ENCODE measurements around the gene HAPLN1.
A peak's percentile ranks its signal among the peaks of the same experiment; 100 is the strongest.
"Not testable (repeated sequence)": the region's sequence is repeated elsewhere in the genome, so short reads cannot be mapped to it uniquely, and the experiment has no call there.

The HAPLN1 gene

DNA sequence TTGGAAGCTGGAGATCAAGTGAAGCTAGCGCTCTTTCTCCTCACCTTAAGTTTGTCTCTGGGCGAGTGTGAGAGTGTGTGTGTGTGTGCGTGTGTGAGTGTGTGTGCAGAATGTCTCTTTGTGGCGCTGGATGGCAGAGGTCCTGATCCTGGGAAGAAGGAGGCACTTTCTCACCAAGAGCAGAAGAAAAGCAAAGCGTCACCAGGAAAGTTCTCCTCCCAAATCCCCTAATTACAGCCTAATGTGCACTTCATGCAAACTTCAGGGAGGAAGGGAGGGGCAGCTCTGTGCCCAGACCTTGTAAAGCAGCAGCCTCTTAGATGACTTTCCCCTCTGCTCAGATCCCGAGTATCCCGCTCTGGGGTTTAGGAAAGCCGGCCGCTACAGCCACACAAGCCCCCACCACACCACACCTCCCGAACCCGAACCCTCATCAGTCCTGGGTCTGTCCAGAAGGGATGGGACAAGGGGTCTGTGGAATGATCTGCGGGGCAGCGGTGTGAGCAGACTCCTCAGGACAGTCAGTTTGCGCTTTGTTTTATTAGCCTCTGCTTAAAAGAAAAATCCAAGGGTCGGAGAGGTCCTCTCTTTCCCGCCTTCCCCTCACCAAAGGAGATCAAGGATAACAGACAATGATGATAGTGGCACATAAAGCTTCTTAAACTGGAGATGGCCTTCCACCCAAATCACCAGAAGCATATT is at the start of gene HAPLN1:
HAPLN1 (minus strand) TSS at position 20 of the 702 bp plus-strand sequence. CDS start 47,332 bp downstream, outside the sequence.
- DNase-seq (ENCODE audit: low spot score): no peak

DNA sequence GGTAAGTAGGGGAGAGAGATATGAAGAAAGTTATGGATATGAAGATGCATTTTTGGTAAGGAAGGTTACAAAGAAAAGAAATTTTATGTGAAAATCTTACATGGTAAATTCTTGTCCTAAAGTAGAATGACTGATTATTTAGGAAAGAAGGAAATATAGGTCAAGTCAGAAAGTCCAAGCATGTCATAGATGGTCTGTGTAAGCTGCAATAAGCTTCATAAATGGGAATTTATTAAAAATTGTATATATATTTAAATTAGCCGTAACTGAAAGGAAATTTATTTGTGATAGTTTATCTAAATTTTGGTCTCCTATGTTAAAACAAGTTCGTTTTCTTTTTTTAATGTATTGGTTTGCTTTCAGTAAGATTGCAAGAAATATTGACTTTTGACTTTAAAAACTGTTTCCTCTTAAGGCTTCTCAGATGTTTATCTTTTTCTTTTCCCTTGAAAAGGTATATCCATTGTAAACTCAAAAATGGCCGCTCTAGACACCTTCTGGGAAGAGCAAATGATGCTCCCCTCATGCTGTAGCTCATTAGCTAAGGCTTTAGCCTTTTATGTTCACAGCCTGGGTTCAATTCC is 46.8 kb upstream of the HAPLN1 start:
- no peak for DNase-seq (ENCODE audit: low spot score)

DNA sequence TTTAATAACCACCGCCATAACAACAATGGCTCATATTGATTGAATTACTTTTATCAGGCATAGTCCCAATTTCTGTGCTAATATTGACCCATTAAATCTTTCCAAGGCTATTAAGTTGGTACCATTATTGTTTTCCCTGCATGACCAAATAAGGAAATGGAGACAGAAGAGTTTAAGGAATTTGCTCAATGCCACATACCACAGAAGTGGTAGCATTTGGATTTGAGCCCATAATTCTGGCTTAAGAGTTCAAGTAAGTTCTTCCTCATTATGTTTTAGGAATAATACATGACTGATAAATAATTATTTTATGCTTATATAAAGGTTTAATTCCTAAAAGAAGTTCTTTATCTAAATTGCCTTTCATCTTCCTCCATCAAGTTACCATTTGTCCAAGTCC is 43.4 kb upstream of the HAPLN1 start:
- no peak for DNase-seq (ENCODE audit: low spot score)

DNA sequence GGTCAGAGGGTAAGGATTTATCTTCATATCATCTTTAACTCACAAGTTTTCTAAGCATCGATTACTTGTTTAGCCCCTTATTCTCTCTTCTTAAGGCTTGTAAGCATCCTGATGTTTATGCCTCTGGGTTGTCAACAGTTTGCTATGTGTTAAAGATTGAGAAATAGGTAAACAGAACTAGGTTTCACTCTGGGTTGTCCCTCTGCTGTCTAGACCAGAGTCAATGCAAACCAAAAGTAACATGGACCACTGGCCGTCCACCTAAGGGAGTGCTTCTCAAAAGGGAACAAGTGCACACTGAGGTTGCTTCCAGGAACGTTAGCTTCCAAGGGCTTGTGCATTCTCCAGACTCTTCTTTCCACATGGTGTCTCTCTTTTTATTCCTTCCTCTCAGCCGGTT is 39.9 kb upstream of the HAPLN1 start:
- DNase-seq (ENCODE audit: low spot score): no peak

DNA sequence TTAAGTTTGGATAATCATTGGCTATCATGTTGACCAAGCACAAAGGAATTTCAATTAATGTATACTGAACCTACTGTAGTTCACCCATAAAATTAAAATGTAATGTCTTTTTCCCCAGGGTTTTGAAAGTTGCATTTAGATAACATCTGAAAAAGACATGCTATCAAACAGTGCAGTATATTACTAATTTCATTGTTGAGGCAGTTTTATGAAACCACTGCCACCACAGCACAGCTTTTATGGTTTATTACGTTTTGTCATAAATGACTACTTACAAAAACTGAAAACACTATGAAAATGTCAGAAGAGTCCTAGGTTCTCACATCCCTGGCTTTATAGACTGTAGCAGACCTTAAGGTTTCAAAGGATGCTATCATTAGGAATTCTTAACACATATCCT is 32.0 kb upstream of the HAPLN1 start:
- DNase-seq (ENCODE audit: low spot score): no peak

DNA sequence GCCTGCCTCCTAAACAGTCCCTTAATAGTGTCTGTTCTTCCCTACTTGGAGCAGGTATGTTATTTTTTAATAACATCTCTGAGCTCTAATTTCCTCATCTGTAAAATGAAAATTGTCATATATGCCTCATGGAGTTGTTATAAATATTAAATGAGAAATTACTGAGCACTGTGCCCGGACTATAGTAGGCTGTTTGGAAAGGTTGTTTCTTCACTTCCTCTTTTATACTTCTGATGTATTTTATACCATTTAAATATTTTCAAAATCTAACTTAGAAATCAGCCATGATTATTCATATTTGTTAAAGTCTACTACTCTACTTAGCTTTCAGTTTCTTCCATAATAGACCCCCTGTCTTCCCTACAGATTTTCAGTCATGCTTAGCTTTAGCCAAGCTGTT is 30.5 kb upstream of the HAPLN1 start:
- no peak for DNase-seq (ENCODE audit: low spot score)

DNA sequence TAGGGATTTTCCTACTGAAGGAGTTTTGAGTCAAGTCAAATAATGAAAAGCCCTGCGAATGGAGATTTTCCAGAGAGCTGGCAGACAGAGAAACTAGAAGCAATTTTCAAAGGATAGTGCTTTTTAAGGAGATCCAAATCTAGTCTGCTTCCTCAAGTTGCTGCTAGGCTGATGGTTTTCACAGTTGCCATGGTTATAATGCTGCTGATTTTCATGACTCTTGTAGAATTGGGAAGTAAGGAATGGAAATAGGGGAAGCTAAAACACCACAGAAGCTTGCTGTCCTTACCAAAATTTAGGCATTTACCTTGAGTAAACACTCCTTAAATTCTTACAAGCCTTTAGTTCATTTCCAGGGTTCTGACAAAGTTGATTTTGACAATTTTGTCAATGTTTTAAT is 30.1 kb upstream of the HAPLN1 start:
- no peak for DNase-seq (ENCODE audit: low spot score)

DNA sequence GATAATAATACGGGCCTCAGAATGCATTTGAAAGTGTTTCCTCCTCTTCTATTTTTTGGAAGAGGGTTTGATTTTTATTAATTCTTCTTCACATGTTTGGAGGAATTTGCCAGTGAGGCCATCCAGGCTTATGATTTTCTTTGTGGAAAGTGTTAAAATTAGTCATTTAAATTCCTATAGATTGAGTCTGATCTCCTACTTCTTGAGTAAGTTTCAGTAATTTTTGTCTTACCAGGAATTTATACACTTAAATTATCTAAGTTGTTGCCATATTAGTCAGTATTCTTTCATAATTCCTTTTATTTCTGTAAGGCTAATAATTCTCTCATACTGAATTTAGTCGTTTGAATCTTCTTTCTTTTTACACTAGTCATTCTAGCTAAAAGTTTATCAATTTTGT is 25.2 kb upstream of the HAPLN1 start:
- no peak for DNase-seq (ENCODE audit: low spot score)

DNA sequence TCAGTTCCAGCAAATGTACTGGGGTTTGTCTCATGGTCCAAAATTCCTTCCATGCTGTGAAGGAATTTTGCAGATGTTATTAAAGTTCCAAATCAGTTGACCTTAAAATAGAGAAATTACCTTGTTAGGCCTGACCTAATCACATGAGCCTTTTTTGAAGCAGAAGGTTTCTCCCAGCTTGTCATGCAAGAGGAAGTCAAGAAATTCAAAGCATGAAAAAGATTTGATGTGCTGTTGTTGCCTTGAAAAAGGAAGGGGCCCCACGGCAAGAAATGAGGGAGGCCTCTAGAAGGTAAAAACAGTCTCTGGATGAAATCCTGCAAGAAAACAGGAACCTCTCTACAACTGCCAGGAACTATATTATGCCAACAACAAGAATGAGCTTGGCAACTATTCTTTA is 24.2 kb upstream of the HAPLN1 start:
- no peak for DNase-seq (ENCODE audit: low spot score)

DNA sequence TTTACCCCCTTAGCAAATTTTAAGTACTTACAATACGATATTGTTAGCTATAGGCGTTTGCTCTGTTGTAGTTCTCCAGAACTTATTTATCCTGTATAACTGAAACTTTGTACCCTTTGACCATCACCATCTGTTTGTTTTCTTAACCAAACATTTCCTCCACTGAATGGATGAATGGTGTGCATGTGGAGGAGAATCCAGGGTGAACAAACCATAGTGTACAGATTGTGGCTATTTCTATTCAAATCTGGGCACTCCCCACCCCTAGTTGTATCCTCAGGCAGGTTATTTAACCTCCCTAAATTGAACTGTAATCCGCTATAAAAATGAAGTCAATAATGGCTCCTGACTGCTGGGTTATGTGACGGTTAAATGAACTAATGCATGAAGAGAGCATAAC is 21.4 kb upstream of the HAPLN1 start:
- no peak for DNase-seq (ENCODE audit: low spot score)

DNA sequence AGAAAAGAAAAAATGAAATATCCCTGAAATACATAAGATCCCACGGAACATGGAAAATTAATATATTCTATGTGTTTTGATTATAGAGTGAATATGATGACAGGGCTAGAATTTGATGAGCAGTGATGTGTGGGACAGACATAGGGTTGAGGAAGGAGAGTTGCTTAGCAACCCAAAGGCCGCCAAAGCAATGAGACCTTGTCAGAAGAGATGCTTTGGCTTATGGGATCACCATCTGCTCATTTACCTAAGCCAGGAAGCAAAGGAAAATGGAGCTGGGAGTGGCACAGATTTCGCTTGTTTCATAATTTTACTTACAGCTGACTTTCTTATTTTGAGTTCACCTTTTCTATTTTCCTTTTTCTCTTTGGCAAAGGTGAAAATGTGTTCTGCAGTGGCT is 20.9 kb upstream of the HAPLN1 start:
- DNase-seq (ENCODE audit: low spot score): no peak

DNA sequence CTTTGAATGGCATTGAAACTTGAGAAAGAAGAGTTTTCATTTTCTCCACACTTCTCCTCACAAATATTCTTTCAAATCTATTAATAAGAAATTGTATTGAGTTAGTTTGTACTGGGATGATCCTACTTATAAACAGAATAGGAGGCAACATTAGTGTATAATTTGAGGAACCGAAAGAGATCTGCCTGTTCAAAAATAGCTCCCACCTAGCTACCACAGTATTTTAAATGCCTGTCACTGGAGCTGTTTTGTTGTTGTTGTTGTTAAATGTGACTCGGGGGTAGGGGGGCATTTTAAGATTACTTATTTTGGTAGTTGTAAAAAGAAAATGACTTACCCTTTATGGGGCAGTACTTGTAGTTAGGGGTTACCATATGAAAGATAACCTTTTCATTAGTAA is 20.1 kb upstream of the HAPLN1 start:
- DNase-seq (ENCODE audit: low spot score): no peak

DNA sequence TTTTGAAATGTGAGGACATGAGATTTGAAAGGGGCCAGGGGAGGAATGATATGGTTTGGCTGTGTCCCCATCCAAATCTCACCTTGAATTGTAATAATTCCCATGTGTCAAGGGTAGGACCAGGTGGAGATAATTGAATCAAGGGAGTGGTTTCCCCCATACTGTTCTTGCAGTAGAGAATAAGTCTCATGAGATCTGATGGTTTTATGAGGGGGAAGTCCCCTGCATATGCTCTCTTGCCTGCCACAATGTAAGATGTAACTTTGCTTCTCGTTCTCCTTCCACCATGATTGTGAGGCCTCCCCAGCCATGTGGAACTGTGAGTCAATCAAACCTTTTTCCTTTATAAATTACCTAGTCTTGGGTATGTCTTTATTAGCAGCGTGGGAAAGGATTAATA is 15.5 kb upstream of the HAPLN1 start:
- not testable (repeated sequence) for DNase-seq (ENCODE audit: low spot score)

DNA sequence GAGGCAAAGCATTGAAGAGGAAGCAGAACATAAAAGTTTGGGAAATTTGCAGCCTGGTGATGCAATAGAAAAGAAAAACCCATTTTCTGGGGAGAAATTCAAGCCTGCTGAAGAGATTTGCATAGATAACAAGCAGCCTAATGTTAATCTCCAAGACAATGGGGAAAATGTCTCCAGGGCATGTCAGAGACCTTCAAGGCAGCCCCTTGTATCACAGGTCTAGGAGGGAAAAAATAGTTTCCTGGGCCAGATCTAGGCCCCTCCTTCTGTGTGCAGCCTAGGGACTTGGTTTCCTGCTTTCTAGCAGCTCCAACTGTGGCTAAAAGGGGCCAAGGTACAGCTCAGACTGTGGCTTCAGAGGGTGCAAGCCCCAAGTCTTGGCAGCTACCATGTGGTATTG is 14.4 kb upstream of the HAPLN1 start:
- not testable (repeated sequence) for DNase-seq (ENCODE audit: low spot score)

DNA sequence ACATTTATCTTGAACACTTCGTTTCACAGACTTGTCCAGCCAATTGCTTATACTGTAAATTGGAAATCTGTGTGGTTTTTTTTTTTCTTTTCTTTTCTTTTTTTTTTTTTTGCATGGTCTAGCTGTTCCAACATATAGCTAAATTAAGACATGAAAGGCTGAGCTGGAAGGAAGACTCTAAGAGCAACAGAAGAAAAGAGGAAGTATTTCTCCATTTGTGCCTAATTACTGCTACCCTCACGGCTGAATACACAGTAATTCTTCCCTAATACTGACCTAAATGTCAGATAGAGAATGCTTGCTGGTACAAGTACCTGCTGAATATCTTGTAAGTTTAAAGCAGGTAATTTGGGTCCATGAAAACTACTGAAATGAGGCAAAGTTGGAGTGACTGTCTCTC is 11.0 kb upstream of the HAPLN1 start:
- no peak for DNase-seq (ENCODE audit: low spot score)

DNA sequence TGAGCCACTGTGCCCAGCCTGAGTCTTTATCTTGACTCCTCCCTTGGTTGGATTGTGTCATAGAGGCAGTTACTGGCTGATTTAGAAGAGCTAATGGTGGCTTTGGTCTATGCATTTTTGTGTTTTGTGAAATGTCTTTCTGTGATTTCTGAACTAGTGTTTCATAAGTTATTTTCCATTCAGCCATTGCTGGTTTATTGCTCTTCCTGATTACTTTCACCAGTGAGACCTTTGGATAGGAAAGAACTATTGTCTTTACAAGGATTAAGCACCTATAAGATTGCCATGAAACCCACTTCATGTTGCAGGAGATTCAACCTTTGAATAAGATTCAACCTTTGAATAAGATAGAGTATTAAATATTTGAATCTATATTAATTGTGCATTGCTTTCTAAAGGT is 8.7 kb upstream of the HAPLN1 start:
- no peak for DNase-seq (ENCODE audit: low spot score)

DNA sequence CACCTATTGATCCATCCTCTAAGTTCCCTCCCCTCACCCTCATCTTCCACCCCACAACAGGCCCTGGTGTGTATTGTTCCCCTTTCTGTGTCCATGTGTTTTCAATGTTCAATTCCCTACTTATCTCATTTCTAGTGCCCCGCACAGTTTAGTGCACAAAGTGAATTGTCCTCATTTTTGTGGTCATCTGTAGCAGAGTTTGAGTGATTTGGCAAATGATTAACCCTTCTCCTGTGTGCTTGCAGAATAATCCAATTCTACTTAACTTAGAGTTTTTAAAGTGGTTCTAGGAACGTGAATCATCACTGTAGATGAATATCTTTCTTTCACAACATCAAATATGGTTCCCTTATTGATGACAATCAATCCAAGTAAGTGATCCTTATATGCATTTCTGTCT is 6.3 kb upstream of the HAPLN1 start:
- peak; percentile 72 for DNase-seq (ENCODE audit: low spot score)

DNA sequence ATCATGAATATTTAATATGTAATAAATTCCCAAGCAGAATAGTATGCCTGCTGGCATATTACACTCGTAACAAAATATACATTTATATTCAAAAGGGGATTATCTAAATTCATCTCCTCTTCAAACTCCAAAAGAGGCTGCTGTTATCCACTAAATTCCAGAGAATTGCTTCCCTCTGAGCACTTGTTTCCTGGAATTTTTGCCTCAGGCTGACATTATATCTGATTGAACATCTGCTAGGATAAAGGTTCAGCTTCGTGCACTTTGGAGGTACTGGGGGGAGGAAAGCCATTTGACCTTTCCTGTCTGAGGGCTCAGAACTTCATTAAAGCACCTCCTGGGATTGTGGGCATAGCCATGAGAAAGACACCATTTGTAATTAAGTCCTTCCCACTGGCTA is 4.3 kb upstream of the HAPLN1 start:
- DNase-seq (ENCODE audit: low spot score): no peak

DNA sequence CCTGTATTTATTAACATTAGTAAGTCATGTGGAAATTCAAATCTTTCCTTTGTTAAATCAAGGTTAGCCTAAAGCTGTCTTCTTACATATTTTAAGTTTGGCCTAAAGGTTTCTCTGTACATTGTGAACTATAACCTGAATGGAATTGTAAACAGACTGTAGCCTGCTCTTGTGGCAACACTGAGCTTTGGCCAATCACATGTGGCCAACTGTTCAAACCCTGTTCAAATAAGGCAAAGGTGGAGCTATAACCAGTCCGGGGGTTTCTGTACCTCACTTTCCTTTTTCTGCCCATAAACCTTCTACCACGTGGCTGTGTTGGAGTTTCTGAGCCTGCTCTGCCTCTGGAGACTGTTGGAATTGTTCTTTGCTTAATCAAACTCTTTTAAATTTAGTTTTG is 3.3 kb upstream of the HAPLN1 start:
- DNase-seq (ENCODE audit: low spot score): no peak

DNA sequence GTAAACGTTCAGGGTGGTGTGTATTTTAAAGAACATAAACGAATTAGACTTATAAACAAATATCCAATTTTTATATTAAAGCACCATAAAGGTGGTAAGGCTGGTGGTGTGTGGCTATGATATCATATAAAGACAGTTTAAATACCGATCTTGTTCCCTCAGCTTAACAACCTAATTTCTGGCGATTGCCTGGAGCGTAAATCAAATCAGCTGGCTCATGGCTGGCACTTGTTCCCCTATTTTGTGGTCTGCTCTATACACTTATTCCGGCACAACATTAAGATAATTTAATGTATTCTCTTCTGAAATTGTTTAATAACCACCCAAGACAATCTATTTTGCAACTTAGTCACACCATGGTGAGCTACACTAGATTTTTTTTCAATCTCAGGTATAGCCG is 2.4 kb upstream of the HAPLN1 start:
- DNase-seq (ENCODE audit: low spot score): no peak

DNA sequence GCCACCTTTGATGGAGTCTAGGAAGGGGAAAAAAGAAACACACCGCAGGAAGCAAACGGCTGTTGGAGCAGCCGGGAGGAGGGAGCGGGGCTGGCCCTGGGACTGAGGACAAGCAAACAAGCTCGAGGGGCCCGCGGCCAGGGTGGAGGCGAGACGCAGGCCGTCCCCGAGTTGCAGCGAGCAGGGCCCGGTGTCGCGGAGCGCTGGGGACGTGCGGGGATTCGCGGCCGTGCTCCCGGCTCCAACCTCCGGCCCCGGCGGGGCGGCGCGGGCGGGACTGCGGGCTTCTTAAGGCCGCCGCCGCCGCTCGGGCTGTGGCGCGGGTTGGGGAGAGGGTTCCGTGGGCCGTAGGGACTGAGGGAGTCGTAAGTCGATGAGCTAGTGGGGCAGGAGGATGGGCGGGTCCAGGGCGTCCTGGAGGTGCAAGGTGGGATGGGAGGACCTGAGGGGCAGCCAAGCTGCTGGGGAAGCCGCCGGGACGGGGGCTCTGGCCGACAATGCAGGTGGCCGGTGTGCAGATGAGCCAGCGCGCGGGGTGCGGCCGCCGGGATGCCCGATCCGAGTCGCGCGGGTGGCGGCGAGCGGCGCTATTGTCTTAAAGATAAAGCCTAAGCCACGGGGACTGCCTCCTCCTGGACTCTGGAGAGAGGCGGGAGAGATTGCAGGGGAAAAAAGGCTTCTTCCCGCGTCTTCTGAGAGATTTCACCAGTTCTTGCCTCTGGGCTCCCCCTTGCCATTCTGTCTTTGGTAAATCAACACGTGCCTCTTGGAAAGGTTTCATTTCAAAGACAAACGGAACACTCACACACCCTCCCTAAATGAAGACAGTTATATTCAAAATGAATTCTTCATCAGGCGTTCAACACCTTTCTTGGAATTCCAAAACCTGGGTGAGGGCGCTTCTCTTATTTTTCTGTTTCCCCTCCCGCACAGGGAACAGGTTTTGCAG is 1.6 kb upstream of the HAPLN1 start:
- DNase-seq (ENCODE audit: low spot score): peak; percentile 50

DNA sequence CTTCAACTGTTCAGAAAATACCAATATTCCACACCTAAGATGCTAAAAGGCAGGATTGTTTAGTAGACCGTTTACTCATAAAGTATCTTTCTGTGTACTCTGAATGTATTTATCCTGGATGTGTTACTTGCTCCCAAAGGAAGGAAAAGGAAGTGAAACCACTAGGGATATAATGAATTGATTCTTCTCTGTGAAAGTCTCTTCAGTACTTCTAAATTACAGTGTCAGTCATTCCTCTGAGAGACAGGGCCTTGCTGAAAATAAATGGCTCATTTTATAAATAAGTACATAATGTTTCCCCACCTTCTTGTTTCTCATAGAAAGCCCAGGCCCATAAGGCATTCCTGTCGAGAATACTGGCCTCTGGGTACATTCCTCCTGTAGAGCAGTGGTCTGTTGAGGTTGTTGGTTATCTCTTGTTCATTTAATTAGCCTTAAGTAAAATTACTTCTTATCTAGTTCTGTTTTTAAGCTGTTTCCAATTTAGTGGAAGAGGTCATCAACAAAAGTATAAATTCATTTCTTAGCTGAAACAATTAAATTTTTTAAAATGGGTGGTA is 1.6 kb downstream of the HAPLN1 start:
- DNase-seq (ENCODE audit: low spot score): no peak

Measured in kidney tubule cell (primary cell).